Thoracic aorta (tissue), 2 donors: Measurements from ENCODE around the gene C2orf66. TPM values are rescaled to one million over a fixed set of nuclear protein-coding genes. Genes with fewer than 3 reads are reported as not detected.

Source experiments
- ATAC-seq: fragments of 150-250 bp; one replicate; pipeline ENCODE4 v1.8.0; 2017; ENCODE audit warnings: low read depth; ENCODE audit not compliant: insufficient number of reproducible peaks, low FRiP score
- DNase-seq: peaks from one replicate; pipeline ENCODE4 v3.0.0-alpha.2; 2020; ENCODE audit warnings: low spot score
- H3K27ac ChIP-seq, 2 donors: fragments of 200-600 bp; sonication (generic); 1 replicate in 1 of 2; 2 replicates in 1 of 2; pipeline ENCODE4 v1.5.1; 2016; ENCODE audit warnings: mild to moderate bottlenecking in 2 of 2, moderate library complexity in 2 of 2
- H3K27me3 ChIP-seq: fragments of 200-600 bp; sonication (generic); replicated peaks from 2 replicates; pipeline ENCODE4 v1.6.0; 2016; ENCODE audit warnings: mild to moderate bottlenecking; ENCODE audit not compliant: insufficient read depth
- H3K36me3 ChIP-seq: fragments of 200-600 bp; sonication (generic); one replicate; pipeline ENCODE4 v1.5.1; 2016
- H3K4me1 ChIP-seq, 2 donors: fragments of 200-600 bp; sonication (generic); 1 replicate in 1 of 2; 2 replicates in 1 of 2; pipeline versions ENCODE4 v1.5.1 to v1.6.0; 2016; ENCODE audit warnings: low read depth in 2 of 2, mild to moderate bottlenecking in 1 of 2; ENCODE audit not compliant: control insufficient read depth in 1 of 2
- H3K4me3 ChIP-seq: fragments of 200-600 bp; sonication (generic); 2 replicates; pipeline ENCODE4 v1.5.1; 2016; ENCODE audit warnings: mild to moderate bottlenecking
- H3K9me3 ChIP-seq: fragments of 200-600 bp; sonication (generic); 2 replicates; pipeline ENCODE4 v1.5.1; 2016
- CTCF ChIP-seq: fragments of 200-600 bp; sonication (generic); IDR thresholded peaks from one replicate; pipeline ENCODE4 v1.5.1; 2019; ENCODE audit warnings: antibody characterized with exemption
- total RNA-seq, 2 donors: library from RNA; depleted of rRNA; stranded (reverse); fragments of >200 nt; gene quantifications; one replicate each; pipeline versions ENCODE4 v1.1.0 to v1.2.3, GENCODE V29; 2016

The C2orf66 gene
- total RNA-seq, 2 donors from 2014 or later = not detected

GRCh38 chr2:196830701-196831100, 21.5 kb upstream of the C2orf66 start:
- H3K27ac ChIP-seq = no peak overlapping the region

GRCh38 chr2:196827356-196827755, 18.2 kb upstream of the C2orf66 start:
- Histone ChIP-seq H3K27me3 (no peaks in the 10 kb centered on the region), H3K27ac (no peak overlapping the region), H3K4me1 (peaks cover 3 to 10% of the 10 kb centered on the region in 2 donors), H3K4me3 (no peak overlapping the region), H3K9me3 (no peaks in the 10 kb centered on the region), H3K36me3 (no peaks in the 10 kb centered on the region)
- ATAC-seq (no peak), DNase-seq (no peak)
- no peak for TF ChIP-seq CTCF

More at GRCh38 chr2:196830701-196831100, 21.5 kb upstream of the C2orf66 start:
- Histone ChIP-seq H3K4me3 (no peak overlapping the region), H3K4me1 (peaks cover 3 to 10% of the 10 kb centered on the region in 2 donors), H3K27me3 (no peaks in the 10 kb centered on the region), H3K36me3 (no peaks in the 10 kb centered on the region), H3K9me3 (no peaks in the 10 kb centered on the region)
- no peak for ATAC-seq
- no peak for DNase-seq
- no peak for TF ChIP-seq CTCF

GRCh38 chr2:196823750-196824522, 14.8 kb upstream of the C2orf66 start:
- peaks cover 5% of the 10 kb centered on the region for H3K9me3 ChIP-seq
- no peaks in the 10 kb centered on the region for H3K4me1 ChIP-seq
- H3K27me3 ChIP-seq = no peaks in the 10 kb centered on the region
- H3K4me3 ChIP-seq = no peak overlapping the region
- no peak for TF ChIP-seq CTCF
- H3K36me3 ChIP-seq = no peaks in the 10 kb centered on the region
- DNase-seq (no peak), ATAC-seq (no peak)
- H3K27ac ChIP-seq = no peak overlapping the region

GRCh38 chr2:196821195-196821594, 12.0 kb upstream of the C2orf66 start:
- H3K27ac ChIP-seq = no peak overlapping the region
- H3K9me3 ChIP-seq = peaks cover 5% of the 10 kb centered on the region
- DNase-seq (no peak), ATAC-seq (no peak)
- no peaks in the 10 kb centered on the region for H3K4me1 ChIP-seq
- no peak overlapping the region for H3K4me3 ChIP-seq
- H3K27me3 ChIP-seq = no peaks in the 10 kb centered on the region
- no peaks in the 10 kb centered on the region for H3K36me3 ChIP-seq
- TF ChIP-seq CTCF = no peak

- Histone ChIP-seq H3K27ac (no peak overlapping the region), H3K9me3 (no peaks in the 10 kb centered on the region)
- no peak for ATAC-seq
Observed at GRCh38 chr2:196808083-196808665, 981 bp downstream of the C2orf66 start.

More at GRCh38 chr2:196808083-196808665, 981 bp downstream of the C2orf66 start:
- H3K4me1 ChIP-seq = no peaks in the 10 kb centered on the region
- H3K27me3 ChIP-seq = no peaks in the 10 kb centered on the region
- H3K36me3 ChIP-seq = no peaks in the 10 kb centered on the region
- TF ChIP-seq CTCF = no peak
- H3K4me3 ChIP-seq = no peak overlapping the region
- DNase-seq = no peak
